ENCODE measurements around the gene RNF113A.
"Not testable (repeated sequence)": the region's sequence is repeated elsewhere in the genome, so short reads cannot be mapped to it uniquely, and the experiment has no call there.

The RNF113A gene

DNA sequence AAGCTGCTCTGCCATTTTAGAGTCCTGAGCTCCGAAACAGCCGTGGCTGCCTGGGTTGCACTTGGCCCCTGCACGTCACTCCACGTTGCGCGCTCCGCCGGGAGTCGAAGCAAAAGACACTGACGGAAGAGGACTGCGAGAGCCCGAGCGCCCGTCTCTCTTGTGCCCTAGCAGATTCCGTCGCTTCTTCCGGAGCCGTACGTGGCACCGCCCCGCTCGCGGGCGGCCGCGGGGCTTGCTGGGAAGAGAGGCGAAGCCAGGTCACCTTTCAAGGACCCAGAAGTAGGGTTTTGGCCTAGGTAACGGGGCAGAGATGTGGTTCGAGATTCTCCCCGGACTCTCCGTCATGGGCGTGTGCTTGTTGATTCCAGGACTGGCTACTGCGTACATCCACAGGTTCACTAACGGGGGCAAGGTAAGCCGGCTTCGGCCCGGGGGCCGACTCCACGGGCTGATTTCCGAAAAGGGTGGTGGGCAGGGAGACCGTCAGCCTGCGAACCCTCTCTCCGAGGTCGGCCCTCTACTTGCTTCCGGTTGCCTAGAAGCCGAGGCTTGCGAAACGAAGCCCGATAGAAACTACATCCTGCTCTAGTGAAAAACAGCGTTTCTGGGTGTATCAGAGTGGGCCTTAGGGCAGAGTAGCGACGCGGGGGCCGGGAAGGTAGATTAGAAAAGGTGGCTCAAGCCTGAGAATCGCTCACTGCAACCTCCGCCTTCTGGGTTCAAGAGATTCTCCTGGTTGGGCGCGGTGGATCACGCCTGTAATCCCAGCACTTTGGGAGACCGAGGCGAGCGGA is at the start of gene RNF113A, which contains the start of gene NDUFA1:
Gene RNF113A (minus strand): TSS at position 135 of the 797 bp plus-strand sequence. CDS start 120 bp downstream, at position 15.
Gene NDUFA1 (plus strand): TSS at position 234 of the 797 bp plus-strand sequence. CDS start 80 bp downstream, at position 314.
- DNase-seq: peak; percentile 79

DNA sequence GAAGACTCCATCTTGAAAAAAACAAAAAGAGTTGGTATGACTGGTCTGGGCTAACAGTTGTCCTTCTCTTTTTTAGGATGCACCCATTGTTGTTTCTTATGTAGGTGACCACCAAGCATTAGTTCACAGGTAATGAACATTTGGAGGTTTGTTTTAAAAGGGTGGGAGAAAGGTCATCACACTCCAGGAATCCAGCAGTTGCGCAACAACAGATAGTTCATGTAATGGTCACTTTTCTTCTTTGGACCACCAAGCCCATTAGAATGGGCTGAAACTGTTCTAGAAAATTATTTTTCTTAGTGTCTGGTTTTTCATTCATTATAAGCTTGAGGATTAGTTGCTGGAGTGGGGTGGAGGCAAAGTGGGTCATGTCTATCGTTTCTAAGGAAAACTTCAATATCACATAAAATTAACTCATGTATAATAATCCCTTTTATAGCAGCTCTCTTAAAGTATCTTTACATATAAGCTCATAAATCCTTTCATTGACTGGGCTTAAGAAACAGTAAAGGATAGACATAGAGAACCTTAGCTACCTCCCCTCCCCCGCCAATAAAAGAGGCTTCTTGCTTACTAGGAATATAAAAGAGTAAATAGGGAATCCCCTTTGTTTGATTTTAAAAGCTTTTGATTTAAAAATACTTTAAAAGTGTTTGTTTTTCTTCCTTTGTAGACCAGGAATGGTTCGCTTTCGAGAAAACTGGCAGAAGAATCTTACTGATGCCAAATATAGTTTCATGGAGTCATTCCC is 48.5 kb upstream of the RNF113A start:
- DNase-seq: no peak

- DNase-seq: no peak
Observed at GRCh38 chrX:119917877-119918276, 46.3 kb upstream of the RNF113A start.

- no peak for DNase-seq
Observed at GRCh38 chrX:119916310-119916709, 44.8 kb upstream of the RNF113A start.

- DNase-seq: no peak
Observed at GRCh38 chrX:119900976-119901375, 29.4 kb upstream of the RNF113A start.

- no peak for DNase-seq
Observed at GRCh38 chrX:119899125-119899524, 27.6 kb upstream of the RNF113A start.

DNA sequence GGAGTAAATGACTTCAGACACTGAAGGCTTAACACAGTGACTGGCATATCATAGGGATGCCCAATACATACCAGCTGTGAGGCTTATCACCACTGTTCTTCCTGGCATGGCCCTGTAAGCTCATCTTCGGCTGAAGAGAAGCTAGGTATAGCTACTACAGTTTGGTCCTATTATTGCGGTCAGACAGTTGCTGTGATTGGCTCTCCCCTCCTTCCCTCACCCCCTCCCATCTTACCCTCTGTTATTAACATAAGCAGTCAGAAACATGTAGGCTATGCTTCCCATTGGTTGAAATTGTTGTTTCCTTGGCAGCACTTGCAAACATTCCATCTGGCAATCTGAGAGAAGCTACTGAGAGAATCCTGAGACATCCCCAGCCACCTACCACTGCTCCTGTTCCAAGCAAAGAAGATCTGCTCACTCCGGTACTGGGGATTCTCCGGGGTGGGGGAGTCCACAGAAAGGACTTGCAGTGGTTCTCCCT is 24.4 kb upstream of the RNF113A start, which contains the start of gene AKAP14:
Gene AKAP14 (plus strand): TSS at position 51 of the 484 bp plus-strand sequence. CDS start 7,331 bp downstream, outside the sequence.
- DNase-seq: no peak

- not testable (repeated sequence) for DNase-seq
Observed at GRCh38 chrX:119891961-119892692, 20.6 kb upstream of the RNF113A start.

DNA sequence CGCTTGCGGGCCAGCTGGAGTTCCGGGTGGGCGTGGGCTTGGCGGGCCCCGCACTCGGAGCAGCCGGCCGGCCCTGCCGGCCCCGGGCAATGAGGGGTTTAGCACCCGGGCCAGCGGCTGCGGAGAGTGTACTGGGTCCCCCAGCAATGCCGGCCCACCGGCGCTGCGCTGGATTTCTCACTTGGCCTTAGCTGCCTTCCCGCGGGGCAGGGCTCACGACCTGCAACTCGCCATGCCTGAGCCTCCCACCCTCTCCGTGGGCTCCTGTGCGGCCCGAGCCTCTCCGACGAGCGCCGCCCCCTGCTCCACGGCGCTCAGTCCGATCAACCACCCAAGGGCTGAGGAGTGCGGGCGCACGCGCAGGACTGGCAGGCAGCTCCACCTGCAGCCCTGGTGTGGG is 19.1 kb upstream of the RNF113A start:
- not testable (repeated sequence) for DNase-seq

DNA sequence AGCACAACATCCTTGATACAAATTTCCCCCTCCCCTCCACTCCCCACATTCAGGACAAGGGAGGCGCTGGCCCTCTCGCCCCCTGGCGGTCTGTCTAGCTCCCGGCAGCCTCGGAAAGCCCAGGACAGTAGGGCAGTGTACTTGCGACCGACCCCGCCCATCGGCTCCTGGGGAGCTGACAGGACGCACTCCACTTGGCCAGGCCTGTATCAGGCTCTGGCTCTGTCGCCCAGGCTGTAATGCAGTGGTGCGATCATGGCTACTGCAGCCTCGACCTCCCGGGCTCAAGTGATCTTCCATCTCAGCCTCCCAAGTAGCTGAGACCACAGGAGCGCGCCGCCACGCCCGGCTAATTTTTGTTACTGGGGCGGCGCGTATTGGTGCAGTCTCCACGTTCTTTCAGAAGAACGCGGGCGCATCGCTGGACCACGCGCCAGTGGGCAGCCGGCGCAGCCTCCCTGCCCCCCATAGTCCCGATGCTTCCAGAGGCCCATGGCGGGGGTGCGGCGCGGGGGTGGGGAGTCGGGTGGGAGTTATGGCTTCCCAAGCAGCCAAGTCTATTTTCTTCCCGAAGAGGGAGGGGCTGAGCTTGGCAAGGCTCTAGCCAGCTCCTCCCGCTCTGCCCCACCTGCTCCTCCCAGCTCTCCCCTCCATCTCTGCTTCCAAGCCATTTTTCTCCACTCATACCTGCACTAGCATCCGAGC is 16.3 kb upstream of the RNF113A start:
- DNase-seq: peak; percentile 38

DNA sequence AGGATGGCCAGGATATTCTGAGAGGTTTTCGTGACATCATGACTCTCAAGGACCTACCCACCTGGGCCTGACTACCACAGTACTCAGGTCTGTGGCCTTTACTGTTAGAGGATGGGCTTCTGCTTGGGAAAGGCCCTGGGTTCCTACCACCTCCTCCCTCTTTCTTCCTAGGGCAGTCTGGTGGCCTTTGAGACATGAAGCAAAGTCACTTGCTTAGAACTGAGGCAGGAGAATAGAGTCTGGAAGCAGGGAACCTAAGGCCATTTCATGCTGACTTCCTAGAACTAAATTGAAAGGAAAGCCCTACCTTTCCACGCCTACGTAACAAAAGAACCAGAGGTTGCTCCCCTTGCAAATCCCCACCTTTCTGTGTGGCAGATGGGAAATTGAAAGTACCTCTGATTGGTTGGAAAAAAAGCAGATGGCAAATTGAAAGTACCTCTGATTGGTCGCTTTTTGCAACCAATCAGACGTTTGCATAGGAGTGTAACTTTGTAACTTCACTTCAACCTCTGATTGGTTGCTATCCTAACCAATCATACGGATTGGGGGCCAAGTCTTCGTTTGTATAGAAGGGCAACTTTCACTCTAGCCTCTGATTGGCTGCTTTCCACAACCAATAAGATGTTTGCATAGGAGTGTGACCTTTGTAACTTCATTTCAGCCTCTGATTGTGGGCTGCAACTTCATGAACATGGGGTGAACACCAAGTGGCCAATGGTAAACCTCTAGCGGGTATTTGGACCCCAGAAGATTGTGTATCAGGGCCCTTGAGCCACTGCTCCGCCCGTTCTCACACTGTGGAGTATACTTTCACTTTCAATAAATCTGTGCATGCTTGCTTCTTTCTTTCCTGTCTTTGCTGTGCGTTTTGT is 14.3 kb upstream of the RNF113A start:
- DNase-seq: peak; percentile 30

DNA sequence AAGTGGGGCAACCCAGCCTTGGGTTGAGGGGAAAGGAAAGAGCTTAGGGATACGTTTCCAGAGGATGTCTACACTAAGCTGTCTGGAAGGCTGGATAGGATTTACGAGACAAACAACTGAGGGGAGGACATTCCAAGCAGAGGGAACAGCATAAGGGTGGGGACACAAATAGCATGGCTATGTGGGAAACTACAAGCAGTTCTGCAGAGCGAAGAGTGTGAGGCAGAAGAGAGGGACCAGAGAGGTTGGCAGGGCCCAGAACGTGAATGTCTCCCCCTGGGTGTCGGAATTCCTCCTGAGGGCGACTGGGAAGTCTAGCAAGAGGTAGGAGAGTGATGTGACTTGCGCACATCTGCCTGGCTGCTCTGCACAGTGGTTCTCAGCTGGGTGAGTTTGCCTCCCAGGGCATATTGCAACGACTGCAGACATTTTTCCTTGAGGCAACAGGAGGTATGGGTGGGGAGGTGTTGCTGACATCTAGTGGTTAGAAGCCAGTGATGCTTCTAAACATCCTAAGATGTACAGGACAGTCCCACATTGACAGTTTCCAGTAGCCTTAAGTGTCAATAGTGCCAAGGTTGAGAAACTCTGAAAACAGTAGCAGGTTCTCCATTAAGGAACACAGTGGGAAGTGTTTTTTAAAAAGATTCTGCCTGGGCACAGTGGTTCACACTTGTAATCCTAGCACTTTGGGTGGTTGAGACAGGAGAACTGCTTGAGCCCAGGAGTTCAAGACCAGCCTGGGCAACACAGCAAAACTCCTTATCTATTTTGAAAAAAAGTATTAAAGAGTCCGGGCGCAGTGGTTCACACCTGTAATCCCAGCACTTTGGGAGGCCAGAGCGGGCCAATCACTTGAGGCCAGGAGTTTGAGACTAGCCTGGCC is 9.3 kb upstream of the RNF113A start:
- DNase-seq: peak; percentile 39

DNA sequence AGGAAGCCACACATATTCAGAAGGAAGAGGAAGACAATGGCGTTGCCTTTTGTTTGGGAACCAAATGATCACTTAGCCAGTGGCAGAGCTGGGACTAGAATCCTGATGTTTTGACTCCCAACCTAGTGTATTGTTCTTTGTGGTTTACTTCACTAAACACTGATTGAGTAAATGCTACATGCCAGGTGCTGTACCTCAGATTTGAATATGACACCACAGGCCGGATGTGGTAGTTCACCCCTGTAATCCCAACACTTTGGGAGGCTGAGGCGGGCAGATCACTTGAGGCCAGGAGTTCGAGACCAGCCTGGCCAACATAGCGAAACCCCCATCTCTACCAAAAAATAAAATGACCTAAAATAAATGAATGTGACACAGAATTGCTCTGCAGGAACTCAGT is 8.5 kb upstream of the RNF113A start:
- DNase-seq: no peak

DNA sequence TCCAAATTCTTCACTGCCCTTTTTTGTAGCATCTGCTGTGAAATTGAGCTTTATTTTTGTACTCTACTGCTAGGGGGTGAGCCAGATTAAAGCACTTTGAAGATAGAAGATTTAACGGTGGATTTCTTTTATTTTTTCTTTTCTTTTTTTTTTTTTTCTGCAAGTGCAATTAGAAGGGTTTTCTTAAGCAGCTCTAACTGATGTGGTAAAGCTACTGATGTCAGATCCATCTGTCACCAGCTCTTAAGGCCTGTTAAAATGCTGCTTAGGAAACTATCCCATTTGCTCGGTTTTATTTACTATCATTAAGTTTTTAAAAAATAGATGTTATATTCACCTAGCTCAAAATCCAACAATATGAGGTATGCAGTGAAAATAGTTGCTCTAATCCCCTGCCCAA is 7.2 kb upstream of the RNF113A start:
- no peak for DNase-seq

DNA sequence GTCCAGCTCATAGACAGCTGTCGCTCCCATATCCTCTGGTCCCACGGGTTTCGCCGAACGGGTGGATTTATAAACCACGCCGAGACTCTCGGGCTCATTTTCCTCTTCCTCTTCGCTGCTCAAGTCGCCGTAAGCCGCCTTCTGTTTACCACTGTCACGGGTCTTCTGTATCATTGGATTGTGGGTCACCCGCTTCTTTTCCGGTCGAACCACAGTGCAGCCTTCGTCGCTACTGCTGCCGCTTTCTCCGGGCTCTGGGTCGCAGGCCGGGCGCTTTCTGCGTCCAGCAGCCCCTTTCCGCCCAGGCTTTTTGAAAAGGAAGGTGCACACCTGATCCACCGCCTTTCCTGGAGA is 311 bp downstream of the RNF113A start:
- DNase-seq: no peak

DNA sequence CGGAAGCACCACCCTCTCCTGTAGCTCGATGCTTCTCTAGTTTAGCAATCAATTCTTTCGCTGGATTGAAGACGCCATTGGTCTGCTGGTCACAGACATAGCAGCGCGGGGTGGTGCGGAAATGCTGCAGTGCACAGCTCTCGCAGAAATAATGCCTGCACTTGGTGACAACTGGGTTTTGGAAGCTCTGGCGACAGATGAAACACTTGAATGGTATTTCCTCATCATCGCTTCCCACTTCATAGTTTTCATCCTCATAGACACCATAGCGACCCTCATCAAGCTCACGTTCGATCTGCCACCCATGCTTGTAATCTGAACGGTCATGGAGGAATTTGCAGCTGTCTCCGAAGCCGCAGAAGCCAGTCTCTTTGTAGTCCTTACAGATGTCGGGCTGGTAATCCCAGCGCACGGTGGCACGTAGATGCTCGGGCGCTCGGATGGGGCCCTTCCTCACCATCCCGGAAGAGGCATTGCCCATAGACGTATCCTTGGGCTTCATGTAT is 854 bp downstream of the RNF113A start:
- peak; percentile 24 for DNase-seq

DNA sequence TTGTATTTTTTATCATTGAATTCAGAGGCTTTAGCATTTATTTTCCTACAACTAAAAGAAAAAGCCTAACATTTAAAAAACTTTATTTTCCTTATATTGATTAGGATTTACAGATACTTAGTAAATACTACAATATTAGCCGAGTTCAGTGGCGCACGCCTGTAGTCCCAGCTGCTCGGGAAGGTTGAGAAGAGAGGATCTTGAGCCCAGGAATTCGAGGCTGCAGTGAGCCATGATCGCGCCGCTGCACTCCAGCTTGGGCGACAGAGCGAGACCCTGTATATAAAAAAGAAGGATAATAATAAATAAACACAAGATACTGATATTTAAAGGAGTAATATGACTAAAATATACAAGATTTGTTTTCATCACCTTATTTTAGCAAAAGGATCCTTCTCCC is 18.1 kb downstream of the RNF113A start:
- DNase-seq: no peak

GRCh38 chrX:119852382-119853353 is 18.9 kb downstream of the RNF113A start, which contains the start of gene UPF3B:
UPF3B (minus strand) TSS chrX:119852963; CDS start chrX:119852928, 35 bp downstream.
- peak; percentile 98 for DNase-seq

GRCh38 chrX:119833905-119834304 is 37.6 kb downstream of the RNF113A start:
- DNase-seq: no peak

Data from fibroblast of skin of right quadriceps (primary cell).